ENCODE measurements around the gene FAM180A. TPM values are rescaled to one million over a fixed set of nuclear protein-coding genes. Genes with fewer than 3 reads are reported as not detected.

Gene FAM180A
- total and polyA plus RNA-seq, 2 experiments from 2014 or later, result not detected

GRCh38 chr7:135733603-135734342 lies 14.8 kb downstream of the FAM180A start:
- Mint-ChIP-seq H3K27ac (no peak overlapping the region), H3K4me3 (no peak overlapping the region)

More at GRCh38 chr7:135733603-135734342, 14.8 kb downstream of the FAM180A start:
- H3K9me3 Mint-ChIP-seq, result no peaks in the 10 kb centered on the region
- no peaks in the 10 kb centered on the region for H3K27me3 ChIP-seq (ENCODE audit: insufficient read depth)
- H4K20me1 ChIP-seq (replicated peaks; ENCODE audit: insufficient read depth), result no peaks in the 10 kb centered on the region
- TF ChIP-seq ZNF462 (CRISPR knock-in tag; IDR thresholded peaks at IDR 0.05) (no peak), POLR2AphosphoS5 (IDR thresholded peaks at IDR 0.05; ENCODE audit: low read depth) (no peak), CREB1 (CRISPR knock-in tag; IDR thresholded peaks at IDR 0.05; ENCODE audit: low read depth) (no peak), STAT1 (IDR thresholded peaks at IDR 0.05; ENCODE audit: unreplicated experiment) (no peak), EZH2phosphoT487 (IDR thresholded peaks at IDR 0.05; ENCODE audit: unreplicated experiment) (no peak), NANOG (IDR thresholded peaks at IDR 0.05; ENCODE audit: borderline replicate concordance) (no peak), ETS1 (IDR thresholded peaks at IDR 0.05) (no peak), JUNB (IDR thresholded peaks at IDR 0.05; ENCODE audit: unreplicated experiment) (no peak), REST (IDR thresholded peaks at IDR 0.05; ENCODE audit: unreplicated experiment) (no peak), CTCF (conservative IDR thresholded peaks at IDR 0.05; ENCODE audit: low read depth in 2 of 2) (no peak)
- H3K4me3 ChIP-seq, result no peak overlapping the region
- no peaks in the 10 kb centered on the region; the same call in 2 of the 3 replicates for H3K4me1 Mint-ChIP-seq
- H3K36me3 ChIP-seq (ENCODE audit: insufficient read depth), result no peaks in the 10 kb centered on the region
- no peaks in the 10 kb centered on the region for H3K4me1 ChIP-seq (ENCODE audit: insufficient read depth)
- peak overlapping the region; percentile 76 for H2AFZ ChIP-seq
- DNase-seq (ENCODE audit: low spot score) (no peak), ATAC-seq (no peak)
- H3K27me3 Mint-ChIP-seq (ENCODE audit: insufficient read depth, low read depth, poor library complexity), result peaks cover 4% of the 10 kb centered on the region
- H3K4me2 ChIP-seq, result no peak overlapping the region
- no peaks in the 10 kb centered on the region for H3K79me2 ChIP-seq (replicated peaks; ENCODE audit: insufficient read depth)
- H3K9me2 ChIP-seq (ENCODE audit: insufficient read depth), result no peaks in the 10 kb centered on the region
- H3K27ac ChIP-seq (ENCODE audit: low read depth), result no peak overlapping the region
- no peaks in the 10 kb centered on the region for H3F3A ChIP-seq (replicated peaks; ENCODE audit: low read depth)
- H3K36me3 Mint-ChIP-seq (ENCODE audit: low read depth), result no peaks in the 10 kb centered on the region
